Esophagus muscularis mucosa (tissue), 4 donors: ENCODE measurements around the gene TAGLN2. TPM values are rescaled to one million over a fixed set of nuclear protein-coding genes. Genes with fewer than 3 reads are reported as not detected.

Experiments used
- DNase-seq: peaks from one replicate; pipeline ENCODE4 v3.0.0-alpha.2; 2017; ENCODE audit errors: extremely low spot score
- H3K27ac ChIP-seq, 4 donors: fragments of 200-600 bp; sonication (generic); replicated peaks in 1 of 4; 1 replicate in 3 of 4; 2 replicates in 1 of 4; pipeline ENCODE4 v1.5.1; 2016 to 2019; ENCODE audit warnings: mild to moderate bottlenecking in 1 of 4
- H3K27me3 ChIP-seq, 4 donors: fragments of 200-600 bp; sonication (generic); one replicate each; pipeline versions ENCODE4 v1.5.1 to v1.6.0; 2016 to 2019
- H3K36me3 ChIP-seq, 4 donors: fragments of 200-600 bp; sonication (generic); one replicate each; pipeline ENCODE4 v1.5.1; 2016 to 2019
- H3K4me1 ChIP-seq, 4 donors: fragments of 200-600 bp; sonication (generic); one replicate each; pipeline ENCODE4 v1.5.1; 2016 to 2019
- H3K4me3 ChIP-seq, 4 donors: fragments of 200-600 bp; sonication (generic); 1 replicate in 2 of 4; 2 replicates in 2 of 4; pipeline ENCODE4 v1.5.1; 2016 to 2019; ENCODE audit warnings: mild to moderate bottlenecking in 4 of 4, moderate library complexity in 1 of 4
- H3K9me3 ChIP-seq, 4 donors: fragments of 200-600 bp; sonication (generic); 1 replicate in 3 of 4; 2 replicates in 1 of 4; pipeline ENCODE4 v1.5.1; 2016 to 2019
- EP300 ChIP-seq: sonication (generic); formaldehyde crosslinking; IDR thresholded peaks from one replicate; pipeline ENCODE4 v1.6.1; 2017; ENCODE audit warnings: antibody characterized with exemption
- POLR2A ChIP-seq: fragments of 450-650 bp; IDR thresholded peaks from one replicate; pipeline ENCODE4 v1.6.1; 2017; ENCODE audit warnings: antibody characterized with exemption, moderate library complexity, mild to moderate bottlenecking, low read depth
- POLR2AphosphoS5 ChIP-seq, 2 donors: sonication (generic); formaldehyde crosslinking; IDR thresholded peaks; one replicate each; pipeline ENCODE4 v1.6.1; 2017; ENCODE audit warnings: antibody characterized with exemption in 2 of 2
- WGBS: methylation state at CpG from one replicate; pipeline ENCODE4 v1.1.5; 2018; 5-methylcytosine and 5-hydroxymethylcytosine counted together
- intact Hi-C: fragments of 100-400 bp; cut with DNase I; formaldehyde crosslinking; loops from one replicate; pipeline ENCODE4 v1.15.1; 2023
- total RNA-seq, 4 donors: library from RNA; depleted of rRNA; stranded (reverse); fragments of >200 nt; gene quantifications; one replicate each; pipeline versions ENCODE4 v1.1.0 to v1.2.1, GENCODE V29; 2016
- TF ChIP-seq, protein P1 (sequence below), 3 experiments: fragments of 200-600 bp in 2 of 3; fragments of 450-650 bp in 1 of 3; sonication (generic) in 2 of 3; IDR thresholded peaks; one replicate each; pipeline ENCODE4 v1.5.1; 2017 to 2019; ENCODE audit warnings: antibody characterized with exemption in 3 of 3, mild to moderate bottlenecking in 2 of 3, moderate library complexity in 1 of 3

Gene TAGLN2
- total RNA-seq, 4 donors from 2014 or later = 125 to 276 (median 228) TPM

DNA sequence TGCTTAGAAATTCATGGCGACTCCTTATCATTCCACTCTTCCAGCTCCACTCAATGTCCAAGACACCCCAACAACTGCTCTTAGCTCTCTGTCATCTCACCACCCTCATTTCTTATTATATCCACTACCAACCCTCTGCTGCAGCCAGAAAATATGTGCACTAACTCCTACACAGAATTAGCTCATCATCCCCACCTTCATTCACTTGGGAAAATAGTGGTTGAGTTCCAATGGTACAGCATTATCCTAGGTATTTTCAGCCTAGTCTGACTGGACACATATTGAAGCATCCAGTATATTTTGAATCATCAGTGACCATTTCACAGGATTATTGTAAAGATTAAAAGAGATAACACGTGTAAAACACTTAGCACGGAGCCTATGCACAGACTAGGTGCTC, 46.2 kb downstream of the TAGLN2 start:
- no peak for DNase-seq
- Histone ChIP-seq H3K27ac (no peak overlapping the region), H3K27me3 (peaks cover 0 to 18% (median 0%) of the 10 kb centered on the region in 4 donors), H3K4me1 (peaks cover 3 to 12% (median 6%) of the 10 kb centered on the region in 4 donors), H3K9me3 (no peaks in the 10 kb centered on the region), H3K4me3 (no peak overlapping the region), H3K36me3 (no peaks in the 10 kb centered on the region)
- intact Hi-C loops = no loop called here
- TF ChIP-seq POLR2AphosphoS5 (IDR thresholded peaks at IDR 0.05) (no peak), EP300 (no peak), POLR2A (no peak)
- TF ChIP-seq, protein P1, sequence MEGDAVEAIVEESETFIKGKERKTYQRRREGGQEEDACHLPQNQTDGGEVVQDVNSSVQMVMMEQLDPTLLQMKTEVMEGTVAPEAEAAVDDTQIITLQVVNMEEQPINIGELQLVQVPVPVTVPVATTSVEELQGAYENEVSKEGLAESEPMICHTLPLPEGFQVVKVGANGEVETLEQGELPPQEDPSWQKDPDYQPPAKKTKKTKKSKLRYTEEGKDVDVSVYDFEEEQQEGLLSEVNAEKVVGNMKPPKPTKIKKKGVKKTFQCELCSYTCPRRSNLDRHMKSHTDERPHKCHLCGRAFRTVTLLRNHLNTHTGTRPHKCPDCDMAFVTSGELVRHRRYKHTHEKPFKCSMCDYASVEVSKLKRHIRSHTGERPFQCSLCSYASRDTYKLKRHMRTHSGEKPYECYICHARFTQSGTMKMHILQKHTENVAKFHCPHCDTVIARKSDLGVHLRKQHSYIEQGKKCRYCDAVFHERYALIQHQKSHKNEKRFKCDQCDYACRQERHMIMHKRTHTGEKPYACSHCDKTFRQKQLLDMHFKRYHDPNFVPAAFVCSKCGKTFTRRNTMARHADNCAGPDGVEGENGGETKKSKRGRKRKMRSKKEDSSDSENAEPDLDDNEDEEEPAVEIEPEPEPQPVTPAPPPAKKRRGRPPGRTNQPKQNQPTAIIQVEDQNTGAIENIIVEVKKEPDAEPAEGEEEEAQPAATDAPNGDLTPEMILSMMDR (IDR thresholded peaks at IDR 0.05) = no peak
- 91% methylated on average over 3 of the region's 3 CpGs for WGBS

DNA sequence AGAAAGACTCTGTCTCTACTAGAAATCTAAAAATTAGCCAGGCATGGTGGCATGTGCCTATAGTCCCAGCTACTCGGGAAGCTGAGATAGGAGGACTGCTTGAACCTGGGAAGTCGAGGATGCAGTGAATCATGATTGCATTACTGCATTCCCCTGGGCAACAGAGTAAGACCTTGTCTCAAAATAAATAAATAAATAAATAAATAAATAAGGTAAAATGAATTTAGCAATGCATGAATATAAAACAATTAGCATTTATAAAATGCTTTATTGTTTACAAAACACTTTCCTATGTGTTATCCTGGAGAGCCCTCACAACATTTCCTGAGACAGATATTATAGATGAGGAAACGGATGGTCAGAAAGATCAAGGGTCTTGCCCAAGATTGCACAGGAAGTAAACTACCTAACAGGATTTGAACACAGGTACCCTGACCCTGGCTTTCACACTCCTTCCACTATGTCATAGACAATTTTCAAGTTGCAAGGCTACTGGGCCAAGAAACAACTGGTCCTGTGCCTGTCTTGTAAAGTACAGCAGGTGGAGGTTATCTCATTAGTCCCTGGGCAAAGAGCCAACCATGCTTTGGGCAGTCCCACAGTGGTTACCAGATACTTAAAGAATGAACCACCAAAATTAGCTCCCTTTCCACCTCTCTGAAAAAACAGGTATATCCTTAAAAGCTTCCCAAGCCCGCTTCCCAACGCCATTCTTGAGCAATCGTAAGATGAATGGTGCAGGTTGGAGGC, 47.4 kb downstream of the TAGLN2 start:
- Histone ChIP-seq H3K36me3 (no peaks in the 10 kb centered on the region), H3K27ac (no peak overlapping the region), H3K27me3 (peaks cover 0 to 24% (median 0%) of the 10 kb centered on the region in 4 donors), H3K4me3 (no peak overlapping the region), H3K4me1 (peaks cover 3 to 12% (median 6%) of the 10 kb centered on the region in 4 donors), H3K9me3 (no peaks in the 10 kb centered on the region)
- 90% methylated on average over 6 of the region's 6 CpGs for WGBS
- intact Hi-C loops = no loop called here
- TF ChIP-seq POLR2A = no peak
- TF ChIP-seq, protein P1 (IDR thresholded peaks at IDR 0.05) = no peak
- TF ChIP-seq EP300 = no peak
- no peak for TF ChIP-seq POLR2AphosphoS5 (IDR thresholded peaks at IDR 0.05)
- DNase-seq = no peak

GRCh38 chr1:159873530-159874143, 51.7 kb downstream of the TAGLN2 start:
- WGBS = 91% methylated on average over 4 of the region's 4 CpGs

DNA sequence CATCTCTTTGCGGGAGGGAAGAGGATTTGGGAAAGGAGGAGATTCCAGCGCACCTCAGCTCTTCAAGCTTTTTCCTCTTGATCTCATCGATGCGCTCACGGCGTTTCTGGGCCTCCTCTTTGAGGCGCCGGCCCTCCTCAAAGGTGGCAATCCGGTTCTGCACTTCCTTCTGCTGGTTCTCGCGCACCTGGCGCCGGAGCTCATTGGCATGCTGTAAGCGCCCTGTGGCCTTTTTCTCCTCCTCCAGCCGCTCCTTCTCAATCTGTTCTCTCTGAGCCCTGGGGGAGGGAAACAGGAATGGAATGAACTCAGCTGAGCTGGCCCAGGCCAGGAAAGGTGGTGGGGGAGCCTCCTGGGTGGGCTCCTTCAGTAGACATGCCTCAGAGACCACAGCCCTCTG, 52.4 kb downstream of the TAGLN2 start:
- 87% methylated on average over 15 of the region's 15 CpGs for WGBS
- intact Hi-C loops = no loop called here
- TF ChIP-seq, protein P1 (IDR thresholded peaks at IDR 0.05) = no peak
- TF ChIP-seq POLR2A = no peak
- TF ChIP-seq POLR2AphosphoS5 (IDR thresholded peaks at IDR 0.05) = no peak
- no peak for TF ChIP-seq EP300
- H3K9me3 ChIP-seq = no peaks in the 10 kb centered on the region
- peaks cover 6 to 14% (median 10%) of the 10 kb centered on the region in 4 donors for H3K4me1 ChIP-seq
- no peaks in the 10 kb centered on the region for H3K36me3 ChIP-seq
- H3K27me3 ChIP-seq = peaks cover 0 to 44% (median 0%) of the 10 kb centered on the region in 4 donors
- no peak for DNase-seq
- no peak overlapping the region for H3K27ac ChIP-seq
- H3K4me3 ChIP-seq = no peak overlapping the region

More at GRCh38 chr1:159873530-159874143, 51.7 kb downstream of the TAGLN2 start:
- Histone ChIP-seq H3K4me3 (no peak overlapping the region), H3K9me3 (no peaks in the 10 kb centered on the region), H3K36me3 (no peaks in the 10 kb centered on the region), H3K4me1 (peaks cover 0 to 6% (median 3%) of the 10 kb centered on the region in 4 donors), H3K27me3 (peaks cover 0 to 44% (median 0%) of the 10 kb centered on the region in 4 donors), H3K27ac (no peak overlapping the region)
- intact Hi-C loops = no loop called here
- TF ChIP-seq, protein P1 (IDR thresholded peaks at IDR 0.05) = no peak
- no peak for TF ChIP-seq POLR2AphosphoS5 (IDR thresholded peaks at IDR 0.05)
- no peak for TF ChIP-seq POLR2A
- TF ChIP-seq EP300 = no peak
- DNase-seq = no peak
